HepG2 (cell line): ENCODE data around the gene CFAP100. TPM values are rescaled to one million over a fixed set of nuclear protein-coding genes. Genes with fewer than 3 reads are reported as not detected.

Source experiments
- ATAC-seq: fragments of 200-7000 bp; cut with Tn5 transposase; 3 replicates; pipeline ENCODE4 v1.9.1; 2020; ENCODE audit warnings: mild to moderate bottlenecking, moderate library complexity
- BruUV-seq: library from RNA; stranded (reverse); fragments of 400-500 nt; replicated peaks from 2 replicates; lab custom pipeline; 2021; lab: Mats Ljungman, UMichigan
- CTCF ChIA-PET: fragments of 300-600 bp; formaldehyde crosslinking; extraction: SDS; loops from one replicate; lab custom pipeline; 2021; ENCODE audit warnings: low total read pairs, inconsistent platforms, low intra/inter-chr PET ratio; lab: Yijun Ruan, JAX
- POLR2A ChIA-PET: fragments of 350-600 bp; sonication (Branson Sonifier 250); formaldehyde crosslinking; loops from one replicate; lab custom pipeline; 2020; ENCODE audit warnings: antibody characterized with exemption, inconsistent platforms; lab: Yijun Ruan, JAX
- DNase-seq: peaks from one replicate; pipeline ENCODE4 v3.0.0-alpha.2; 2015; ENCODE audit warnings: low spot score
- FAIRE-seq: peaks from 3 replicates; lab custom pipeline; 2011; peaks lifted over from hg19 to GRCh38; lab: Jason Lieb, UNC
- H2AFZ ChIP-seq: one replicate; pipeline ENCODE4 v1.6.1; 2011; ENCODE audit warnings: low read length, inconsistent platforms
- H3K27ac ChIP-seq: fragments of 300-600 bp; 3 replicates; pipeline ENCODE4 v1.8.0; 2011; ENCODE audit warnings: mixed run types, mild to moderate bottlenecking, mixed read lengths, low read length, inconsistent platforms; ENCODE audit not compliant: insufficient read depth; ENCODE audit errors: extremely low read length
- H3K27me3 ChIP-seq, 2 experiments: fragments of 200-600 bp in 1 of 2; 2 replicates in 1 of 2; 3 replicates in 1 of 2; pipeline versions ENCODE4 v1.6.0 to v1.8.0; 2011; ENCODE audit warnings: low read length in 2 of 2, mild to moderate bottlenecking in 2 of 2, moderate library complexity in 2 of 2, inconsistent platforms in 1 of 2; ENCODE audit not compliant: insufficient read depth in 2 of 2, control insufficient read depth in 1 of 2
- H3K36me3 ChIP-seq, 2 experiments: fragments of 200-600 bp in 1 of 2; replicated peaks in 1 of 2; 2 replicates in 1 of 2; 3 replicates in 1 of 2; pipeline versions ENCODE4 v1.5.1 to v1.8.0; 2011; ENCODE audit warnings: low read length in 2 of 2, inconsistent platforms in 1 of 2; ENCODE audit not compliant: insufficient read depth in 2 of 2, control insufficient read depth in 1 of 2
- H3K4me1 ChIP-seq: 2 replicates; pipeline ENCODE4 v1.5.1; 2012; ENCODE audit warnings: low read length, inconsistent platforms; ENCODE audit not compliant: insufficient read depth
- H3K4me2 ChIP-seq: 2 replicates; pipeline ENCODE4 v1.6.0; 2011; ENCODE audit warnings: low read depth, low read length, inconsistent platforms
- H3K4me3 ChIP-seq, 3 experiments: fragments of 200-600 bp in 1 of 3; sonication (generic), shearing (Covaris generic) in 1 of 3; replicated peaks in 1 of 3; 2 replicates each; pipeline ENCODE4 v1.5.1; 2011 to 2016; ENCODE audit warnings: low read length in 3 of 3, inconsistent platforms in 2 of 3, low read depth in 2 of 3, mild to moderate bottlenecking in 2 of 3, control low read depth in 1 of 3, mixed read lengths in 1 of 3; ENCODE audit not compliant: insufficient read depth in 1 of 3
- H3K79me2 ChIP-seq: one replicate; pipeline ENCODE4 v1.6.1; 2011; ENCODE audit warnings: low read length, inconsistent platforms; ENCODE audit not compliant: insufficient read depth
- H3K9ac ChIP-seq: 2 replicates; pipeline ENCODE4 v1.6.0; 2011; ENCODE audit warnings: mild to moderate bottlenecking, low read depth, low read length, inconsistent platforms; ENCODE audit not compliant: insufficient read depth
- H3K9me3 ChIP-seq: 2 replicates; pipeline ENCODE4 v1.5.1; 2012; ENCODE audit warnings: mild to moderate bottlenecking, low read length
- H4K20me1 ChIP-seq: 2 replicates; pipeline ENCODE4 v1.6.0; 2011; ENCODE audit warnings: inconsistent platforms, mild to moderate bottlenecking, low read length, moderate library complexity; ENCODE audit not compliant: insufficient read depth
- CCDC6 ChIP-seq: sonication (generic); formaldehyde crosslinking; IDR thresholded peaks from 2 replicates; pipeline ENCODE4 v1.8.1; 2022; ENCODE audit warnings: mild to moderate bottlenecking, missing genetic modification reagents, moderate library complexity
- FOXO1 ChIP-seq: sonication (generic); formaldehyde crosslinking; IDR thresholded peaks from 2 replicates; pipeline ENCODE4 v1.4.0; 2020; ENCODE audit warnings: missing genetic modification reagents
- NFIC ChIP-seq: IDR thresholded peaks from 2 replicates; pipeline ENCODE4 v1.6.1; 2012; ENCODE audit warnings: mild to moderate bottlenecking, low read length, inconsistent platforms
- PITX1 ChIP-seq: sonication (generic); formaldehyde crosslinking; IDR thresholded peaks from 2 replicates; pipeline ENCODE4 v1.5.1; 2020; ENCODE audit warnings: mild to moderate bottlenecking, missing genetic modification reagents
- RBFOX2 ChIP-seq: fragments of 200-400 bp; formaldehyde crosslinking; IDR thresholded peaks from 2 replicates; pipeline ENCODE4 v1.6.1; 2017; ENCODE audit warnings: low read depth, mild to moderate bottlenecking, low read length
- RBM22 ChIP-seq: fragments of 200-400 bp; formaldehyde crosslinking; optimal IDR thresholded peaks from 2 replicates; pipeline ENCODE3; 2017; ENCODE audit warnings: mild to moderate bottlenecking, low read length, moderate library complexity
- RFXAP ChIP-seq: sonication (generic); formaldehyde crosslinking; IDR thresholded peaks from 2 replicates; pipeline ENCODE4 v1.4.0; 2020; ENCODE audit warnings: missing genetic modification reagents, borderline replicate concordance
- ZFX ChIP-seq: sonication (generic); formaldehyde crosslinking; IDR thresholded peaks from 2 replicates; pipeline ENCODE4 v1.4.0; 2020; ENCODE audit warnings: mild to moderate bottlenecking, low read depth, missing genetic modification reagents, moderate library complexity
- ZNF674 ChIP-seq: sonication (generic); formaldehyde crosslinking; IDR thresholded peaks from 2 replicates; pipeline ENCODE4 v1.5.0; 2020; ENCODE audit warnings: low read depth, mild to moderate bottlenecking, missing genetic modification reagents
- ZNF777 ChIP-seq: sonication (generic); formaldehyde crosslinking; IDR thresholded peaks from 2 replicates; pipeline ENCODE4 v1.4.0; 2020; ENCODE audit warnings: missing genetic modification reagents
- WGBS: methylation state at CpG from one replicate; pipeline ENCODE4 v1.1.6; 2017; ENCODE audit warnings: low lambda C conversion rate; 5-methylcytosine and 5-hydroxymethylcytosine counted together
- in situ Hi-C: cut with HindIII; loops from 2 replicates; pipeline ENCODE4 v1.10.0; 2017; ENCODE audit warnings: low pct_unique_long_range_greater_than_20kb; ENCODE audit not compliant: extremely low pct_ligation_motif_present
- intact Hi-C: fragments of 100-400 bp; cut with micrococcal nuclease; formaldehyde crosslinking; loops from one replicate; pipeline ENCODE4 v1.10.0; 2022; ENCODE audit not compliant: unreplicated experiment
- polyA plus RNA-seq, 8 experiments: library from polyadenylated mRNA; depleted of rRNA in 3 of 8; stranded (reverse) in 7 of 8; unstranded in 1 of 8; fragments of >200 nt; fragmentation: Illumina TruSeq in 4 of 8; extraction: Trizol in 4 of 8; gene quantifications; 2 replicates each; pipeline versions ENCODE4 v1.2.1 to v1.2.3, GENCODE V29; 2011 to 2016; ENCODE audit warnings: low read depth in 4 of 8, missing spikeins in 1 of 8, mixed read lengths in 1 of 8; ENCODE audit not compliant: insufficient read depth in 1 of 8
- total RNA-seq, 5 experiments: library from RNA; depleted of rRNA; stranded (reverse); fragments of >200 nt; fragmentation: Illumina TruSeq; extraction: Trizol; gene quantifications; 2 replicates each; pipeline ENCODE4 v1.2.3, GENCODE V29; 2016; ENCODE audit warnings: low read depth in 1 of 5

The CFAP100 gene
- total and polyA plus RNA-seq, 2 of the 13 experiments (the other 11 are each of a cell fraction or from before 2014, with no cell fraction given): 0.32 TPM; not detected in 1

DNA sequence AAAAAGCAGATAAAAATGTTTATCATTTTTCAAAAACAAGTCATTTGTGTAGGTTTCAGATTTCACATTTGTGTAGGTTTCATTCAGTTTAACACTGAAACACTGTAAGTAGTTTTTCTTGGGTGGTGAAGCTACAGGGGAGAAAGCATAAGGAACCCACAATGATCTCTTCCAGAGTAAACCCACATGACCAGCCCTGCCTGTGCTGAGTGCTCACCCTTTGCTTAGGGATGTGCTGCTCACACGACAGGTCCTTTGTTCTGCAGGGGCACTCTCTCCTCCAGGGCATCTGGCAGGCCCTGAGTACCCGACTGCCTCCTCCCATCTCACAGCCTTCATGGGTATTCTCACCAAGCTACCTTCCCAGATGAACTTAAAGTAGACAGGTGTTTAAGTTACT lies 52.1 kb downstream of the CFAP100 start:
- Histone ChIP-seq H3K9me3 (no peaks in the 10 kb centered on the region), H3K27me3 (no peaks in the 10 kb centered on the region), H3K4me3 (no peak overlapping the region), H2AFZ (no peak overlapping the region), H4K20me1 (0 out of 2 replicates have a peak, but pooled peaks cover 3% of the 10 kb centered on the region), H3K4me2 (no peak overlapping the region), H3K27ac (no peak overlapping the region), H3K4me1 (peaks cover 17% of the 10 kb centered on the region), H3K36me3 (peaks cover 11 to 48% of the 10 kb centered on the region in 2 experiments; a peak in 4 of 5 replicates), H3K79me2 (no peaks in the 10 kb centered on the region), H3K9ac (no peak overlapping the region)
- BruUV-seq: no TSS peak
- in situ Hi-C loops: no loop called here
- no peak for DNase-seq
- WGBS: 100% methylated on average over 2 of the region's 2 CpGs
- no peak for ATAC-seq
- POLR2A ChIA-PET: interaction anchor here (1.2 kb wide), 1 partner anchor 25 kb away, joined by 3 read pairs; no protein-coding TSS in a partner anchor
- TF ChIP-seq FOXO1 (CRISPR knock-in tag) (no peak), NFIC (no peak), PITX1 (CRISPR knock-in tag) (no peak), RBFOX2 (no peak), RFXAP (CRISPR knock-in tag) (no peak), CCDC6 (CRISPR knock-in tag) (no peak), ZNF674 (CRISPR knock-in tag) (no peak), ZFX (CRISPR knock-in tag) (no peak)
- CTCF ChIA-PET: no interaction called here
- no peak for FAIRE-seq
- intact Hi-C loops: no loop called here

DNA sequence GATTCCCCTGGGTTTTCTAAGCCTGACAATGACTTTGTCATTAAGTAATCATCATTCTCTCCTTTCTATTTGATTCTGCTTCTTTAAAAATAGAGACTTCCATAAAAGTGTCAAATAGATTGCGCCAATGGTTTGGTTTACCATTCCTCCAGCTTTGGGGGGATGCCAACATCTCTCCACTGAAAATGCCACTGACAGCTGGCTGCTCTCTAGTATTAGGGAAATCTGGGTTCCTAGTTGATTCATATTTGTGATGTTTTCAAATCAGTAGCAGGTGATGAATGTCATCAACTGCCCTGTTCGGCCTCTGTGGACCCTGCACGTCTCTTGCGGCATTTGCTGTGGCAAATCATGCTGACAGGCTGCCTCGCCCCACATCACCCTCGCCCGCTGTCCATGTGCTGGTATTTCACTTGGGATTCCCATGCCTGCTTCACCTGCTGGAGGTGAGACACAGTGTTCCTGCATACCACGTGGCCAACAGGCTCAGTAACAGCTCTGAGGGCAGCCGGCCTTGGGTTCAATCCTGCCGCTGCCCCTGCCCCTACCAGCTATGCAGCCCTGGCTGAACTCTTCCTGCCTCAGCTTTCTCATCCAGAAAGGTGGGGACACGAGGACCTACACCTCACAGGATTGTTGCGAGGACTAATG lies 52.9 kb downstream of the CFAP100 start:
- H3K4me1 ChIP-seq: peaks cover 17% of the 10 kb centered on the region
- in situ Hi-C loops: no loop called here
- H3K36me3 ChIP-seq: peaks cover 11 to 51% of the 10 kb centered on the region in 2 experiments; a peak in 4 of 5 replicates
- no peak overlapping the region for H3K9ac ChIP-seq
- H3K27me3 ChIP-seq: no peaks in the 10 kb centered on the region
- BruUV-seq: no TSS peak
- no peaks in the 10 kb centered on the region for H3K9me3 ChIP-seq
- ChIA-PET CTCF (no interaction called here), POLR2A (interaction anchor here (1.2 kb wide), 1 partner anchor 25 kb away, joined by 3 read pairs; no protein-coding TSS in a partner anchor)
- no peak overlapping the region for H3K27ac ChIP-seq
- no peak overlapping the region for H2AFZ ChIP-seq
- ATAC-seq: no peak
- TF ChIP-seq ZNF777 (CRISPR knock-in tag) (no peak), RBM22 (peak; percentile 19)
- no peak for FAIRE-seq
- H3K79me2 ChIP-seq: no peaks in the 10 kb centered on the region
- no peak overlapping the region for H3K4me3 ChIP-seq
- 89% methylated on average over 12 of the region's 12 CpGs for WGBS
- intact Hi-C loops: no loop called here
- no peak overlapping the region for H3K4me2 ChIP-seq
- DNase-seq: no peak
- H4K20me1 ChIP-seq: 0 out of 2 replicates have a peak, but pooled peaks cover 3% of the 10 kb centered on the region
